ENCODE measurements around the gene KDM2A.
"Not testable (repeated sequence)": the region's sequence is repeated elsewhere in the genome, so short reads cannot be mapped to it uniquely, and the experiment has no call there.

KDM2A gene

GRCh38 chr11:67167719-67168118, 48.7 kb downstream of the KDM2A start:
- DNase-seq (ENCODE audit: low read depth in 3 of 3): no peak

GRCh38 chr11:67168911-67169310, 49.8 kb downstream of the KDM2A start:
- DNase-seq (ENCODE audit: low read depth in 3 of 3): not testable (repeated sequence)

- no peak for DNase-seq (ENCODE audit: low read depth in 3 of 3)
Observed at GRCh38 chr11:67174311-67174710, 55.2 kb downstream of the KDM2A start.

GRCh38 chr11:67177399-67178281, 58.6 kb downstream of the KDM2A start:
- no peak for DNase-seq (ENCODE audit: low read depth in 3 of 3)

- DNase-seq (ENCODE audit: low read depth in 3 of 3): no peak
Observed at GRCh38 chr11:67178421-67178820, 59.4 kb downstream of the KDM2A start.

- no peak for DNase-seq (ENCODE audit: low read depth in 3 of 3)
Observed at GRCh38 chr11:67178878-67179277, 59.8 kb downstream of the KDM2A start.

GRCh38 chr11:67179892-67180490, 60.9 kb downstream of the KDM2A start:
- no peak for DNase-seq (ENCODE audit: low read depth in 3 of 3)

GRCh38 chr11:67194096-67194495, 75.0 kb downstream of the KDM2A start:
- DNase-seq (ENCODE audit: low read depth in 3 of 3): no peak

- DNase-seq (ENCODE audit: low read depth in 3 of 3): no peak
Observed at GRCh38 chr11:67195971-67196456, 77.0 kb downstream of the KDM2A start.

GRCh38 chr11:67197606-67198005, 78.5 kb downstream of the KDM2A start:
- no peak for DNase-seq (ENCODE audit: low read depth in 3 of 3)

GRCh38 chr11:67198781-67199180, 79.7 kb downstream of the KDM2A start:
- not testable (repeated sequence) for DNase-seq (ENCODE audit: low read depth in 3 of 3)

- no peak for DNase-seq (ENCODE audit: low read depth in 3 of 3)
Observed at GRCh38 chr11:67199751-67200150, 80.7 kb downstream of the KDM2A start.

GRCh38 chr11:67202028-67202427, 83.0 kb downstream of the KDM2A start:
- no peak for DNase-seq (ENCODE audit: low read depth in 3 of 3)

- no peak for DNase-seq (ENCODE audit: low read depth in 3 of 3)
Observed at GRCh38 chr11:67204822-67205221, 85.8 kb downstream of the KDM2A start.

GRCh38 chr11:67209222-67209621, 90.2 kb downstream of the KDM2A start:
- DNase-seq (ENCODE audit: low read depth in 3 of 3): not testable (repeated sequence)

- no peak for DNase-seq (ENCODE audit: low read depth in 3 of 3)
Observed at GRCh38 chr11:67211656-67212436, 92.8 kb downstream of the KDM2A start.

- no peak for DNase-seq (ENCODE audit: low read depth in 3 of 3)
Observed at GRCh38 chr11:67213178-67213621, 94.1 kb downstream of the KDM2A start.

- DNase-seq (ENCODE audit: low read depth in 3 of 3): no peak
Observed at GRCh38 chr11:67227726-67228125, 108.7 kb downstream of the KDM2A start.

GRCh38 chr11:67230406-67230805, 111.3 kb downstream of the KDM2A start:
- DNase-seq (ENCODE audit: low read depth in 3 of 3): no peak

GRCh38 chr11:67230886-67231285, 111.8 kb downstream of the KDM2A start:
- no peak for DNase-seq (ENCODE audit: low read depth in 3 of 3)

- no peak for DNase-seq (ENCODE audit: low read depth in 3 of 3)
Observed at GRCh38 chr11:67233584-67234190, 114.6 kb downstream of the KDM2A start.

- DNase-seq (ENCODE audit: low read depth in 3 of 3): not testable (repeated sequence)
Observed at GRCh38 chr11:67234571-67234970, 115.5 kb downstream of the KDM2A start.
